Measurements from ENCODE around the gene CCR3. TPM values are rescaled to one million over a fixed set of nuclear protein-coding genes. Genes with fewer than 3 reads are reported as not detected.

The CCR3 gene
- total and polyA plus RNA-seq, 9 of the 15 experiments (the other 6 are each of a cell fraction or from before 2014, with no cell fraction given), result not detected

DNA sequence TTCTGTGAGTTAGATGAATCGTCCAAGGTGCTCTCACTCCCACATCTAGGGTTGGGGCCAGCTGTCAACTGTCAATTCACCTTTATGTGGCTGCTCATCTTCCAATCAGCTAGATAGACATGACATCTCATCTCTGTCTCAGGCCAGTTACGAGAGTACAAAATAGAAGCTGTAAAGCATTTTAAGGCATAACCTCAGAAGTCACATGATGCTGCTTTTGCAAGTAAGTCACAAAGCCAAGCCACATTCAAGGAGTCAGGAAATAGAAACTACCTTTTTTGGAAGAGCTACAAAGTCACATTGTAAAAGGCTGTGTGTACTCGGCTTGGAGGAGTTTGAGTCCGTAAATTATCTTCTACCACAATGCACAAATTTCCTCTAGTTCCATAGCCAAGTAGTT, 29.1 kb upstream of the CCR3 start:
- TF ChIP-seq ZC3H8 (IDR thresholded peaks at IDR 0.05), result no peak
- TF ChIP-seq, protein P1, sequence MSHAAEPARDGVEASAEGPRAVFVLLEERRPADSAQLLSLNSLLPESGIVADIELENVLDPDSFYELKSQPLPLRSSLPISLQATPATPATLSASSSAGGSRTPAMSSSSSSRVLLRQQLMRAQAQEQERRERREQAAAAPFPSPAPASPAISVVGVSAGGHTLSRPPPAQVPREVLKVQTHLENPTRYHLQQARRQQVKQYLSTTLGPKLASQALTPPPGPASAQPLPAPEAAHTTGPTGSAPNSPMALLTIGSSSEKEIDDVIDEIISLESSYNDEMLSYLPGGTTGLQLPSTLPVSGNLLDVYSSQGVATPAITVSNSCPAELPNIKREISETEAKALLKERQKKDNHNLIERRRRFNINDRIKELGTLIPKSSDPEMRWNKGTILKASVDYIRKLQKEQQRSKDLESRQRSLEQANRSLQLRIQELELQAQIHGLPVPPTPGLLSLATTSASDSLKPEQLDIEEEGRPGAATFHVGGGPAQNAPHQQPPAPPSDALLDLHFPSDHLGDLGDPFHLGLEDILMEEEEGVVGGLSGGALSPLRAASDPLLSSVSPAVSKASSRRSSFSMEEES (CRISPR knock-in tag; IDR thresholded peaks at IDR 0.05), result peak; percentile 80
- TF ChIP-seq MAFG (tag; conservative IDR thresholded peaks at IDR 0.05), result no peak
- TF ChIP-seq, protein P2, sequence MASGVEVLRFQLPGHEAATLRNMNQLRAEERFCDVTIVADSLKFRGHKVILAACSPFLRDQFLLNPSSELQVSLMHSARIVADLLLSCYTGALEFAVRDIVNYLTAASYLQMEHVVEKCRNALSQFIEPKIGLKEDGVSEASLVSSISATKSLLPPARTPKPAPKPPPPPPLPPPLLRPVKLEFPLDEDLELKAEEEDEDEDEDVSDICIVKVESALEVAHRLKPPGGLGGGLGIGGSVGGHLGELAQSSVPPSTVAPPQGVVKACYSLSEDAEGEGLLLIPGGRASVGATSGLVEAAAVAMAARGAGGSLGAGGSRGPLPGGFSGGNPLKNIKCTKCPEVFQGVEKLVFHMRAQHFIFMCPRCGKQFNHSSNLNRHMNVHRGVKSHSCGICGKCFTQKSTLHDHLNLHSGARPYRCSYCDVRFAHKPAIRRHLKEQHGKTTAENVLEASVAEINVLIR (CRISPR knock-in tag; IDR thresholded peaks at IDR 0.05), result no peak
- no peak for TF ChIP-seq HMG20A (CRISPR knock-in tag; conservative IDR thresholded peaks at IDR 0.05)
- no peaks in the 10 kb centered on the region for H3K27me3 ChIP-seq (ENCODE audit: control insufficient read depth in 2 of 2, insufficient read depth in 2 of 2, low read length in 2 of 2)
- no peak overlapping the region for H2AFZ ChIP-seq (ENCODE audit: low read depth, low read length)
- CTCF ChIA-PET (ENCODE audit: low intra/inter-chr PET ratio), result no interaction called here
- H3K9me3 ChIP-seq (replicated peaks; ENCODE audit: control insufficient read depth, insufficient read depth, low read depth, low read length), result no peaks in the 10 kb centered on the region
- intact Hi-C loops (cut with micrococcal nuclease) (loop anchor here (5.0 kb wide), 1 partner anchor 154 kb away; no protein-coding TSS in a partner anchor), in situ Hi-C loops (cut with MboI) (no loop called here)
- 1% methylated on average over 4 of the region's 4 CpGs for WGBS (ENCODE audit: insufficient coverage, low coverage, missing lambda C conversion rate)
- H3K79me2 ChIP-seq (ENCODE audit: control insufficient read depth, insufficient read depth, low read length), result no peaks in the 10 kb centered on the region
- H3K9me1 ChIP-seq (ENCODE audit: control insufficient read depth, insufficient read depth, low read length), result no peaks in the 10 kb centered on the region
- POLR2A ChIA-PET, result interaction anchor here (0.7 kb wide), 1 partner anchor 10 kb away, joined by 3 read pairs; no protein-coding TSS in a partner anchor
- H3K27ac ChIP-seq (ENCODE audit: extremely low read depth, low read depth, low read length), result no peak overlapping the region
- ATAC-seq (no peak), DNase-seq (ENCODE audit: extremely low read depth in 1 of 4, low spot score in 3 of 4) (no peak), FAIRE-seq (no peak)
- no peaks in the 10 kb centered on the region for H3K4me1 ChIP-seq (replicated peaks in 1 of 2; ENCODE audit: control insufficient read depth in 2 of 2, insufficient read depth in 2 of 2, low read length in 2 of 2)
- H3K4me2 ChIP-seq (ENCODE audit: insufficient read depth, low read length), result no peak overlapping the region
- no peak overlapping the region for H3K4me3 ChIP-seq
- H3K9ac ChIP-seq (ENCODE audit: insufficient read depth in 1 of 2, low read depth in 2 of 2, low read length in 2 of 2), result no peak overlapping the region
- no peaks in the 10 kb centered on the region for H3K36me3 ChIP-seq (ENCODE audit: control insufficient read depth, insufficient read depth, low read length)
- BruUV-seq (replicated peaks), result no TSS peak
- H4K20me1 ChIP-seq (replicated peaks; ENCODE audit: control insufficient read depth, insufficient read depth, low read length), result no peaks in the 10 kb centered on the region

Data from K562 (cell line).